ENCODE data around the gene KIF7. TPM values are rescaled to one million over a fixed set of nuclear protein-coding genes. Genes with fewer than 3 reads are reported as not detected.

The KIF7 gene
- total RNA-seq, 8 experiments from 2014 or later, result 3.5 to 13.4 (median 6.6) TPM

DNA sequence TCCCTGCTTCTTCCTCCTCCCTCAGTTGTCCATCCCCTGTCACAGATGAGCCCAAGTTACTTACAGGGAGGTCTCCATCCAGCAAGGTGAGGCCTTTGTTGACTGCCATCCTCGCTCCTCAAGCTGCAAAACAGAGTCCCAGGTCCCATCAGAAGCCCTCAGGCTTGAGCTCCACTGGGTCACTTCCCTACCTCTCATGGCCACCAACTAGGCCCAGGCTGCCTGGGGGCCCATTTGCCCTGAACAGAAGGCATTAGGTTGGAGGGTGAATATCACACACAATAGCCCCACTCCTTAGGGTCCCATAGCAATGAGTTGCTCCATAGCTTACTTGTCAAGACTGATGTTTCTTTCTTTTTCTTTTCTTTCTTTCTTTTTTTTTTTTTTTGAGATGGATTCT, 22.1 kb upstream of the KIF7 start:
- WGBS, 10 experiments, result 40 to 100% (median 60%) methylated on average over 1 of the region's 1 CpG; no CpG with 5 or more reads in 7 of the 10 experiments
- Histone ChIP-seq H3K4me3 (no peak overlapping the region), H3K4me1 (replicated peaks in 1 of 2) (peaks cover 0 to 2% of the 10 kb centered on the region in 2 donors), H3K27ac (no peak overlapping the region)
- ATAC-seq (replicated peaks in 6 of 8), result no peak
- in situ Hi-C loops (cut with MboI; ENCODE audit: low pct_unique_long_range_greater_than_20kb in 2 of 9, low sequenced_read_pairs in 9 of 9, unreplicated experiment in 9 of 9), result no loop called here

DNA sequence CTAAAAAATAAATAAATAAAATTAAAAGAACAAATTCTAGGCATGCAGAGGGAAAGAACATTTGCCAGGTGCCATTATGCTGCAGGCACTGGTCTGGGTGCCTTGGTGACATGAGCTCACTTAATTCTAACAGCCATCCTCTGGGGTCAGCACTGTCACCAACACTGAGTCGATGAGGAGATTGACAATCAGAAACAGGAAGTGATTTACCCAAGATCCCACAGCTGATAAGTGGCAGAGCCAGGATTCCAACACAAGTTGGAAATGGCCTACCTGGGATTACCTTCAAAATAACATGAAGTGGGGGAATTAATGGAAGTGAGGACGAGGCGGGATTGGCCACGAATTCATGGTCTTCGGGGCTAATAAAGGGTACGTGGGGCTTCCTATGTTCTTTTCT, 20.3 kb upstream of the KIF7 start:
- 40 to 100% (median 82%) methylated on average over 1 to 6 of the region's 6 CpGs; no CpG with 5 or more reads in 1 of the 10 experiments for WGBS, 10 experiments
- no peak for ATAC-seq (replicated peaks in 6 of 8)
- Histone ChIP-seq H3K4me1 (replicated peaks in 1 of 2) (peaks cover 0 to 2% of the 10 kb centered on the region in 2 donors), H3K27ac (no peak overlapping the region), H3K4me3 (no peak overlapping the region)
- in situ Hi-C loops (cut with MboI; ENCODE audit: low pct_unique_long_range_greater_than_20kb in 2 of 9, low sequenced_read_pairs in 9 of 9, unreplicated experiment in 9 of 9), result no loop called here

DNA sequence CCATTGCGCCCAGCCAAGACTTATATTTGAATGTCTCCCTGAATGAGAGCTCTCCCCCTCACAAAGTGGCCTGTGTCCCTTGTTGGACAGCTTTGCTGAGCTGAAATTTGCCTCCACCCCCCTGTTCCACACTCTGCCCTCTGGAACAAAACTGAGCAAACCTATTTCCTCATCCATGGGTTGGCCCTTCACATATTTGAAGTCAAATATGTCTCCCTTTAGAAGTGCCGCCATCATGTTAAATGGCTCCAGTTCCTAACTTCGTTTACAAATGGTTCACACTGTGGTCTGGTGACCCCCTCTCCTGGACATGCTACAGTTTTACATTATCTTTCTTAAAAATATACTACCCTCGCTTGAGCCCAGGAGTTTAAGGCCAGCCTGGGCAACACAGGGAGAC, 19.3 kb upstream of the KIF7 start:
- 0 to 100% (median 74%) methylated on average over 1 to 4 of the region's 4 CpGs; no CpG with 5 or more reads in 3 of the 10 experiments for WGBS, 10 experiments
- no peak overlapping the region for H3K27ac ChIP-seq
- in situ Hi-C loops (cut with MboI; ENCODE audit: low pct_unique_long_range_greater_than_20kb in 2 of 9, low sequenced_read_pairs in 9 of 9, unreplicated experiment in 9 of 9), result no loop called here
- no peak for ATAC-seq (replicated peaks in 6 of 8)
- H3K4me3 ChIP-seq, result no peak overlapping the region
- no peaks in the 10 kb centered on the region for H3K4me1 ChIP-seq (replicated peaks in 1 of 2)

DNA sequence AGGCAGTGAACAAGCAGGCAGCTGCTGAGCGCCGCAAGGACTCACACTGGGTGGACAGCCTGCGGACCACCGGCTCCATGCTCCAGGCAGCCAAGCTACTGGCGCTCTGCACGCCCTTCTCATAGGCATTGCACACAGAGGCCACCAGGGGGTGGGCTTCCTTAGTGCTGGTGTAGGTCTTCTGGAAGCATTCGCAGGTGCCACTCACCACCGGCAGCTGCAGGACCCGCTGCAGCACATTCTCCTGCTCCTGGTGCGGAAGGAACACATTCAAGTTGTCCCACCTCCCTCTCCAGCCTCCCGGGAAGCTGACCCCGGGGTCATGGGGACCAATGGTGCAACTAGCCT, 17.9 kb upstream of the KIF7 start:
- WGBS, 10 experiments, result 0 to 73% (median 38%) methylated on average over 1 to 3 of the region's 12 CpGs; no CpG with 5 or more reads in 6 of the 10 experiments
- in situ Hi-C loops (cut with MboI; ENCODE audit: low pct_unique_long_range_greater_than_20kb in 2 of 9, low sequenced_read_pairs in 9 of 9, unreplicated experiment in 9 of 9), result no loop called here
- H3K4me1 ChIP-seq (replicated peaks in 1 of 2), result no peaks in the 10 kb centered on the region
- peak in 5 of 8 experiments; percentile 24 to 83 (median 45) for ATAC-seq (replicated peaks in 6 of 8)
- H3K27ac ChIP-seq, result no peak overlapping the region
- H3K4me3 ChIP-seq, result no peak overlapping the region

DNA sequence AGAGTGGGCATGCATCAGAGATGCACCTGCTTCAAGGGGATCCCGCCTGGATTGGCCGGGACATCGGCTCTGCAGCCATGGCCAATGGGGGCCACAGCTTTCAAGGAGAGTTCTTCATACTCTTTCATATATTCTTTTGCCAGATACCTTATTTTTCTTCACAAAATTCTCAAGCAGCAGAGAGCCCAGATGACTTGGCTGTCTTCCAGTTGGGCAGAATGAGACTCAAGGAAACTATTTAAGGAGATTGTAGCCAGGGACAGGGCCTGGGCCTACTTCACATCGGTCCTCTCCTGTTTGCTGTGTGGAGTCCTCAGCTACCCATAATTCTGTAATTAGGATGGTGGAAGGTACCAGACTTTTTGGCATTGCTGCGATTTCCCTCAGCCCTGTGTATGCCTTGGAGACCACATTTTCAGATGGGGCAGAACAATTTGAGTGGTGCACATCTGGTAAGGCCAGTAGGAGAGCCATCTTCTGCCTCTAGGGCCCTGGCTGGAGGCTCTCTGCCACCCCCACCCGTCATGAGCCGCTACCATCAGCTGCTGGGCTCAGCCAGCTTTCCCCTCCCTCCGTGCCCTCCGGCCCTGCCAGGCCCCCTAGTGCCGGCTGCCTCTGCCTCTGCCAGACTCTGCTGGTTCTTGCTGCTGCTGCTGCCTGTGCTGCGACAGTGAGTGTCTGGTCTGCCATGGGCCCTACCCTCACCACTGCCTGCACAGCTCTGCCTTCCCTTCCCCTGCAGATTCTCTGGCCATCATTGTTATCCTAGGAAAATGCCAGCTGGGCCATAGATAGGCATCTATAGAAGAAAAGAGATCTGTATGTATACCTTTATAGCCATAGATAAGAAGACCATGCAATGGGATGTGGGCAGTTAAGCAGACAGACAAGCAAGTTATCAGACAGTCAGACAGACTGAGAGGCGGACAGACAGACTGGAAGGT, 17.2 kb upstream of the KIF7 start:
- Histone ChIP-seq H3K4me1 (replicated peaks in 1 of 2) (no peaks in the 10 kb centered on the region), H3K27ac (no peak overlapping the region), H3K4me3 (no peak overlapping the region)
- in situ Hi-C loops (cut with MboI; ENCODE audit: low pct_unique_long_range_greater_than_20kb in 2 of 9, low sequenced_read_pairs in 9 of 9, unreplicated experiment in 9 of 9), result no loop called here
- ATAC-seq (replicated peaks in 6 of 8), result peak in 3 of 8 experiments; percentile 21 to 63 (median 58)
- WGBS, 10 experiments, result 0 to 100% (median 91%) methylated on average over 1 to 4 of the region's 12 CpGs; no CpG with 5 or more reads in 1 of the 10 experiments

DNA sequence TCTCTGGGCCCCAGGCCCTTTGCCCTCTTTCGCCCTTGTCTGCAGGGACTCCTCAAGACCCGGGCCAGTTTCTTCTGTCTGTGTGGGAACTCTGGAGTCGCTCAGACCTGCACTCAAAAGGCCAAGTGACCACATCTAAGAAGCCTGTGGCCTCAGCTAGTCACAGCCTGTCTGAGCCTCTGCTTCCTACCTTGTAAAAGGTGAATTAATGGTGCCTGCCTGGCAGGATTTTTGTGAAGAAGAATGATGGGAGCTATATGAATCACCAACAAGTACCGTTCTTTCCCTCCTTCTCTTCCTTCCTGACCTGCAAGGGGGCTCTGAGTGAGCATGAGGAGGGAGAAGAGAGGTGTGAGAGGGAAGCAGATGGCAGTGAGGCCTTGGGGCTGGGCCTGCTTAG, 16.4 kb upstream of the KIF7 start:
- no peak overlapping the region for H3K4me3 ChIP-seq
- 25 to 92% (median 50%) methylated on average over 1 to 2 of the region's 4 CpGs; no CpG with 5 or more reads in 3 of the 10 experiments for WGBS, 10 experiments
- in situ Hi-C loops (cut with MboI; ENCODE audit: low pct_unique_long_range_greater_than_20kb in 2 of 9, low sequenced_read_pairs in 9 of 9, unreplicated experiment in 9 of 9), result no loop called here
- no peaks in the 10 kb centered on the region for H3K4me1 ChIP-seq (replicated peaks in 1 of 2)
- no peak for ATAC-seq (replicated peaks in 6 of 8)
- H3K27ac ChIP-seq, result no peak overlapping the region

DNA sequence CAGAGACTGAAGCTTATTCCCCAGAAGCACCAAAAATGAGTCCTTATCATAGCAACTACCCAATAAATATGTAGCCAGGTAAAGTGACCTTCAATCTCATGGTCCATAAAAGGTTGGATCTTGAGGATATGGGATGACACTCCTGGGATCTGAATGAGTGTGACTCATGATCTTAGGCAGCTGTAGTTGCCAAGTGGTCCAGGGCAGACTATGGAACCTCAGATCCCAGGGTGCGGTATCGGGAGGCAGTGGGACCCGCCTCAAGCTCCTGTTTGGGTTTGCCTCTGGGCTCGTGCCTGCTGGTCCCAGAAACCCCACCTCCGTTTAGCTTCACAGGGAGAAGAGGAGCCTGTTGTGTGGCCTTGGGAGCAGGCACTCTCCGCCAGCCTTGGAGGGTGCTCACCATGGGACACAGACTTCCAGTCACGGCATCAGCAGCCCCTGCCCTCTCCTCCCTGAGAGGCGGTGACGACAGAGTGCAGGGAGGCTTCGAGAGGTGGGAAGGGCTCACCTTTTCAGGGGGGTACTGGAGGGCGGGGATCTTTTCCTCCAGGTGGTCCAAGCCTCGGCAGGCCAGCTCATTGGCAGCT, 15.8 kb upstream of the KIF7 start:
- H3K4me3 ChIP-seq, result no peak overlapping the region
- no peak overlapping the region for H3K27ac ChIP-seq
- peaks cover 0 to under 1% of the 10 kb centered on the region in 2 donors for H3K4me1 ChIP-seq (replicated peaks in 1 of 2)
- WGBS, 10 experiments, result 58 to 70% methylated on average over 4 of the region's 12 CpGs; no CpG with 5 or more reads in 8 of the 10 experiments
- in situ Hi-C loops (cut with MboI; ENCODE audit: low pct_unique_long_range_greater_than_20kb in 2 of 9, low sequenced_read_pairs in 9 of 9, unreplicated experiment in 9 of 9), result no loop called here
- no peak for ATAC-seq (replicated peaks in 6 of 8)

DNA sequence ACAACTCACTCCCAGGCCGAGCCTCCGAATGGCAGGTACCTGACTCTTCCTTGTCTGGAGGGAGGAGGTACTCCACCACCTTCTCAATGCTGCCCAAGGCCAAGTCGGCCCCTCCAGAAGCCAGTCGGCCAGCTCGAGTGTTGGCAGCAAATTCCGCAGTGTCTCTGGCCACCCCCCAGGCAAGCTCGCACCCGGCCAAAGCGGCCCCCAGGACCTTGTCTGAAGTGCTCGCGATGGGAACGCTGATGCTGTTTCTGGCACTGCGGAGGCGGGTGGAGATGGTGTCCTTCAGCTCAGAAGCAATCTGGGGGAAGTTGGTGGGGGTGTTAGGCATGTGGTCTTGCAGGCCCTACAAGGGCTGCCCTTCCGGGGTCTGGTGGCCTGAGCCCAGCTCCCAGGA, 14.7 kb upstream of the KIF7 start:
- Histone ChIP-seq H3K4me3 (no peak overlapping the region), H3K27ac (no peak overlapping the region), H3K4me1 (replicated peaks in 1 of 2) (peaks cover 3 to 8% of the 10 kb centered on the region in 2 donors)
- 70 to 100% (median 80%) methylated on average over 1 to 6 of the region's 15 CpGs; no CpG with 5 or more reads in 6 of the 10 experiments for WGBS, 10 experiments
- in situ Hi-C loops (cut with MboI; ENCODE audit: low pct_unique_long_range_greater_than_20kb in 2 of 9, low sequenced_read_pairs in 9 of 9, unreplicated experiment in 9 of 9), result no loop called here
- ATAC-seq (replicated peaks in 6 of 8), result no peak

DNA sequence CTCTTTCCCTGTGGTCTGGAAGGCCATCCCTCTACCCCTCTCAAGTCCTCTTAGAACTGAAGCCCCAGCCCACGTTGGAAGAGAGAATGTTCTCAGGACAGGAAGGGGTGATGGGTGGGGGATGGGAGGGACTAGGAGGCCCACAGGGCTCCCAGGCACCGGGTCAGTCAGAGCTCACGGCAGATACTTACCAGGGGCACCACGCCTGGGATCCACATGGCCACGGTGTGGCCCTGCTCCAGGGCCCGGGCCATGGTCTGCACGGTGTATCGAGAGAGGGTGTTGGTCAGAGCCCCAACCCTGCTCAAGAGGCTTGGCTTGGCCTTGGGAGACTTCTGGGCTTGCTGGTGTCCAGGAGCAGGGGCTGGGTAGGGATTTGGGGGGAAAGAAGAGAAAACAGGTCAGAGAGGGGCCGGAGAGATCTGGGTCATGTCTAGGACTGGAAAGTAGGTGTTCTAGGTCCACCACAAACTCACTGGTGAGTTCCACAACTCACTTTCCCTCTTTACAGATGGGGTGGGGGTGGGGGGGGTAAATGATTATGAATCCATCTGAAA, 14.1 kb upstream of the KIF7 start:
- H3K4me1 ChIP-seq (replicated peaks in 1 of 2), result peaks cover 5 to 10% of the 10 kb centered on the region in 2 donors
- H3K27ac ChIP-seq, result no peak overlapping the region
- in situ Hi-C loops (cut with MboI; ENCODE audit: low pct_unique_long_range_greater_than_20kb in 2 of 9, low sequenced_read_pairs in 9 of 9, unreplicated experiment in 9 of 9), result no loop called here
- no peak for ATAC-seq (replicated peaks in 6 of 8)
- WGBS, 10 experiments, result 90 to 100% methylated on average over 1 to 2 of the region's 9 CpGs; no CpG with 5 or more reads in 8 of the 10 experiments
- no peak overlapping the region for H3K4me3 ChIP-seq

DNA sequence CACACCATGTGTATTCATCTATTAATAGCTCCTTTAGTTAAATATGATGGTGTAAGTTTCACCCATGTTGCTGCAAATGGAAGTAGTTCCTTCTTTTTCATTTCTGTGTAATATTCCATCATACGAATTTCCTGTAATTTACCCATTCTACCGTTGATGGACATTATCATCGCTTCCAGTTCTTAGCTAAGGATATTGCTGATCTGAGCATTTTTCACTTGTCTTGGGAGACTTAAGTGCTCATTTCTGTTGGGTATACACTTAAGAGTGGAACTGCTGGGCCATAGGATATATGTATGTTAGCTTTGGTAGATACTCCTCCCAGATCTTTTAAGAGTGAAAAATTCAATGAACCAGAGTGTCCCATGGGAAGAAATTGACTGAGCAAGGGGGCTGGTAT, 12.9 kb upstream of the KIF7 start:
- WGBS, 10 experiments, result 89 to 100% (median 100%) methylated on average over 2 to 3 of the region's 3 CpGs; no CpG with 5 or more reads in 2 of the 10 experiments
- ATAC-seq (replicated peaks in 6 of 8), result no peak
- Histone ChIP-seq H3K4me3 (no peak overlapping the region), H3K27ac (no peak overlapping the region), H3K4me1 (replicated peaks in 1 of 2) (peaks cover 5 to 10% of the 10 kb centered on the region in 2 donors)
- in situ Hi-C loops (cut with MboI; ENCODE audit: low pct_unique_long_range_greater_than_20kb in 2 of 9, low sequenced_read_pairs in 9 of 9, unreplicated experiment in 9 of 9), result no loop called here

DNA sequence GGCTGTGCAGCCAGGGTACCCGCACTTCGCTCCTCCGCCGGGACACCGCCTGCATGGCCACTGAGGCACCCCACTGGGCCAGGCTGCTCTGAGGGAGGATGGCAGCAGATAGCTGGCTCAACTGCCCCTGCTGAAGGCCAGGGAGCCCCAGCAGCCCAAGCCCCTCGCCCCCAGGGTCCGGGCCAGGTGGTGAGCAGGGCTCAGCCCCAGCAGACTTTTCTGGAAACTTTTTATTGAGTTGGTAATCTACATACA, 12.4 kb upstream of the KIF7 start:
- Histone ChIP-seq H3K27ac (no peak overlapping the region), H3K4me3 (no peak overlapping the region), H3K4me1 (replicated peaks in 1 of 2) (peaks cover 5 to 10% of the 10 kb centered on the region in 2 donors)
- in situ Hi-C loops (cut with MboI; ENCODE audit: low pct_unique_long_range_greater_than_20kb in 2 of 9, low sequenced_read_pairs in 9 of 9, unreplicated experiment in 9 of 9), result no loop called here
- 84 to 100% (median 87%) methylated on average over 1 to 6 of the region's 7 CpGs; no CpG with 5 or more reads in 7 of the 10 experiments for WGBS, 10 experiments
- no peak for ATAC-seq (replicated peaks in 6 of 8)

DNA sequence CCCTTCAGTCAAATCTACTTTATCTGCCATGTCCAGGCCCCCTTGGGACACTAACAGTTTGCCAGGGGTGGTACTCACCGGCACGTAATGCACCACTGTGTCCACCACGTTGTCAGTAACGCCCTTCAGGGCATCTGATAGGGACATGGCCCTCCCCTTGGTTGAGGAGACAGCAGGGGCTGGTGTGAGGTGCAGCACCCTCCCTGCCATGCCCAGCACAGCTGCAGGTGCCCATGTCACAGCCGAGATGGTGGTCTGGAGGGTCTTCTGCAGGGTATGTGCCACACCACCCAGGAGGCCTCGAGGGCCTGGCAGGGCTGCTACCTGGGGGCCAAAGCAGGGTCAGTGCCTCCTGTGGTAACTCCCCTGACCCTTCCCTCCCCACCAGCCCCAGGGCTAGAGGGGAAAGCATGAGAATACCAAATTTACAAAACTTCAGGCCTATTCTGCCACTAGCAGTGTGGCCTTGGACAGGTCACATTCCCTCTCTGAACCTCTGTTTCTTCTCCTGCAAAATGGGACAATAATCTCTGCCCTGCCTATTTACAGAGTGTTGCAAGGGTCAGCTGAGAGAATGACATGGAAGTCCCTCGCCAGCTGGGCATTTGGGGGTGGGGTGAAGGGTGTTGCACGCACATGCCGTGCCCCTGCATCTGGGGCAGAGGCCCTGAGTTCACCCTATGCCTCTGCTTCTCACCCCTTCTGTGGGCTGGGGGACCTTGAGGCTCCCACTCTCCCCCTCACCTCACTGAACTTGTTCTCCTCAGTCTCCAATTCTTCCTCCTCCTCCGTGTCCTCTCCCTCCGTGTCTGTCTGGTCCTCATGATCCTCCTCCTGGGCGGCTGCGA, 11.8 kb upstream of the KIF7 start:
- Histone ChIP-seq H3K4me3 (no peak overlapping the region), H3K4me1 (replicated peaks in 1 of 2) (peaks cover 5 to 10% of the 10 kb centered on the region in 2 donors), H3K27ac (no peak overlapping the region)
- ATAC-seq (replicated peaks in 6 of 8), result no peak
- 40 to 81% (median 77%) methylated on average over 1 to 7 of the region's 13 CpGs; no CpG with 5 or more reads in 7 of the 10 experiments for WGBS, 10 experiments
- in situ Hi-C loops (cut with MboI; ENCODE audit: low pct_unique_long_range_greater_than_20kb in 2 of 9, low sequenced_read_pairs in 9 of 9, unreplicated experiment in 9 of 9), result no loop called here

All from motor neuron (in vitro differentiated cells).